K562 (cell line): Measurements from ENCODE around the gene SCAMP1. TPM values are rescaled to one million over a fixed set of nuclear protein-coding genes. Genes with fewer than 3 reads are reported as not detected.

Experiments
- ARID1B ChIP-seq: fragments of 450-650 bp; IDR thresholded peaks from 2 replicates; pipeline ENCODE4 v1.6.1; 2016; ENCODE audit warnings: antibody characterized with exemption, mild to moderate bottlenecking, inconsistent platforms
- CTBP1 ChIP-seq: fragments of 450-650 bp; IDR thresholded peaks from 2 replicates; pipeline ENCODE4 v1.6.1; 2016; ENCODE audit warnings: borderline replicate concordance
- ETS2 ChIP-seq: IDR thresholded peaks from 2 replicates; pipeline ENCODE4 v1.6.1; 2016; ENCODE audit warnings: borderline replicate concordance, missing genetic modification characterization, mild to moderate bottlenecking, moderate library complexity, missing compliant biosample characterization; ENCODE audit not compliant: poor library complexity, severe bottlenecking
- ETV6 ChIP-seq, 3 experiments: fragments of 150-350 bp in 1 of 3; sonication (generic) in 1 of 3; formaldehyde crosslinking in 1 of 3; IDR thresholded peaks; 2 replicates each; pipeline versions ENCODE4 v1.6.1 to v1.8.0; 2014 to 2022; ENCODE audit warnings: borderline replicate concordance in 2 of 3, low read depth in 2 of 3, antibody characterized with exemption in 1 of 3, low read length in 1 of 3, mild to moderate bottlenecking in 1 of 3, missing genetic modification reagents in 1 of 3
- FOXO4 ChIP-seq: fragments of 450-650 bp; formaldehyde crosslinking; IDR thresholded peaks from 2 replicates; pipeline ENCODE4 v1.4.0; 2020; ENCODE audit warnings: mild to moderate bottlenecking, moderate library complexity
- GABPB1 ChIP-seq: sonication (generic); formaldehyde crosslinking; IDR thresholded peaks from 2 replicates; pipeline ENCODE4 v1.8.0; 2022; ENCODE audit warnings: mild to moderate bottlenecking, missing genetic modification reagents
- GTF3C2 ChIP-seq: IDR thresholded peaks from 3 replicates; pipeline ENCODE4 v1.6.1; 2011; ENCODE audit warnings: borderline replicate concordance, mild to moderate bottlenecking, moderate library complexity; ENCODE audit not compliant: insufficient read length; ENCODE audit errors: extremely low read depth
- NCOA4 ChIP-seq: fragments of 450-650 bp; IDR thresholded peaks from 2 replicates; pipeline ENCODE4 v1.6.1; 2018; ENCODE audit warnings: mild to moderate bottlenecking; ENCODE audit not compliant: partially characterized antibody
- NCOR1 ChIP-seq: fragments of 450-650 bp; IDR thresholded peaks from 2 replicates; pipeline ENCODE4 v1.6.1; 2016; ENCODE audit warnings: mild to moderate bottlenecking, moderate library complexity
- NFXL1 ChIP-seq: fragments of 450-650 bp; formaldehyde crosslinking; IDR thresholded peaks from 2 replicates; pipeline ENCODE4 v1.4.0; 2021; ENCODE audit warnings: mild to moderate bottlenecking
- NONO ChIP-seq, 2 experiments: fragments of 200-400 bp in 1 of 2; fragments of 450-650 bp in 1 of 2; formaldehyde crosslinking in 1 of 2; IDR thresholded peaks; 2 replicates each; pipeline ENCODE4 v1.6.1; 2017; ENCODE audit warnings: low read depth in 2 of 2, mild to moderate bottlenecking in 2 of 2, moderate library complexity in 2 of 2, low read length in 1 of 2
- NR2C2 ChIP-seq, 2 experiments: fragments of 200-800 bp in 1 of 2; sonication (Bioruptor generic) in 1 of 2; sonication (generic) in 1 of 2; formaldehyde crosslinking in 1 of 2; IDR thresholded peaks; 2 replicates each; pipeline versions ENCODE4 v1.6.1 to v1.8.0; 2016 to 2022; ENCODE audit warnings: mild to moderate bottlenecking in 1 of 2, missing compliant biosample characterization in 1 of 2, missing genetic modification characterization in 1 of 2, missing genetic modification reagents in 1 of 2
- POLR2B ChIP-seq: fragments of 450-650 bp; IDR thresholded peaks from 2 replicates; pipeline ENCODE4 v1.6.1; 2018; ENCODE audit warnings: low read depth; ENCODE audit not compliant: partially characterized antibody
- PRPF4 ChIP-seq: fragments of 200-400 bp; formaldehyde crosslinking; IDR thresholded peaks from one replicate; pipeline ENCODE4 v1.6.1; 2017; ENCODE audit warnings: low read length, low read depth, mild to moderate bottlenecking; ENCODE audit not compliant: insufficient read depth, poor library complexity, severe bottlenecking
- RFX1 ChIP-seq: fragments of 450-650 bp; IDR thresholded peaks from 2 replicates; pipeline ENCODE4 v1.6.1; 2016; ENCODE audit warnings: mild to moderate bottlenecking, moderate library complexity
- SOX6 ChIP-seq: fragments of 450-650 bp; IDR thresholded peaks from 2 replicates; pipeline ENCODE4 v1.6.1; 2014; ENCODE audit warnings: mild to moderate bottlenecking
- SP1 ChIP-seq: sonication (generic); formaldehyde crosslinking; IDR thresholded peaks from 2 replicates; pipeline ENCODE4 v1.8.1; 2022; ENCODE audit warnings: mild to moderate bottlenecking, missing genetic modification reagents
- TCFL5 ChIP-seq: fragments of 250-450 bp; sonication (Bioruptor Pico); conservative IDR thresholded peaks from 2 replicates; pipeline ENCODE4 v1.6.1; 2021; ENCODE audit warnings: mild to moderate bottlenecking, moderate library complexity, matching md5 sums
- ZNF239 ChIP-seq: fragments of 250-450 bp; sonication (Bioruptor Pico); IDR thresholded peaks from 2 replicates; pipeline ENCODE4 v1.4.0; 2020; ENCODE audit warnings: mild to moderate bottlenecking
- ZNF76 ChIP-seq: fragments of 250-450 bp; sonication (Bioruptor Pico); IDR thresholded peaks from 2 replicates; pipeline ENCODE4 v1.4.0; 2020; ENCODE audit warnings: mild to moderate bottlenecking, moderate library complexity, borderline replicate concordance
- polyA plus RNA-seq, 8 experiments: library from polyadenylated mRNA; depleted of rRNA in 4 of 8; stranded (reverse) in 5 of 8; unstranded in 3 of 8; fragments of >200 nt; fragmentation: Nextera tagmentation in 2 of 8; fragmentation: Illumina TruSeq in 1 of 8; extraction: Ambion mirVana in 2 of 8; extraction: Trizol in 1 of 8; gene quantifications; 2 replicates each; pipeline versions ENCODE4 v1.2.1 to v1.2.3, GENCODE V29; 2011 to 2014; ENCODE audit warnings: inconsistent platforms in 1 of 8, missing spikeins in 1 of 8
- total RNA-seq, 7 experiments: library from RNA; depleted of rRNA in 6 of 7; stranded (reverse); fragments of >200 nt in 6 of 7; fragmentation: Illumina TruSeq in 2 of 7; extraction: Trizol in 2 of 7; gene quantifications; 2 replicates each; pipeline versions ENCODE4 v1.2.1 to v1.2.3, GENCODE V29; 2011 to 2021; ENCODE audit warnings: low replicate concordance in 1 of 7
- TF ChIP-seq, protein P1 (sequence below): sonication (generic); formaldehyde crosslinking; IDR thresholded peaks from 2 replicates; pipeline ENCODE4 v1.8.0; 2022; ENCODE audit warnings: missing genetic modification reagents, mild to moderate bottlenecking, moderate library complexity, borderline replicate concordance

Gene SCAMP1
- total and polyA plus RNA-seq, 9 of the 15 experiments (the other 6 are each of a cell fraction or from before 2014, with no cell fraction given) = 5.4 to 23.9 (median 13.8) TPM

- TF ChIP-seq GTF3C2 = no peak
- no peak for TF ChIP-seq PRPF4
- TF ChIP-seq FOXO4 (CRISPR knock-in tag) = no peak
- TF ChIP-seq NONO (IDR thresholded peaks at IDR 0.05; ENCODE audit: low read depth in 2 of 2, low read length in 1 of 2) = peak in 1 of 2 experiments; percentile 45; a peak in 1 of 4 replicates
- 0 out of 2 replicates have a peak, but pooled peaks have one; percentile 48 for TF ChIP-seq NR2C2 (CRISPR knock-in tag; IDR thresholded peaks at IDR 0.05)
- TF ChIP-seq NR2C2 (tag; IDR thresholded peaks at IDR 0.05) = 0 out of 2 replicates have a peak, but pooled peaks have one; percentile 43
- no peak for TF ChIP-seq ETS2
- no peak for TF ChIP-seq NFXL1 (CRISPR knock-in tag)
- no peak for TF ChIP-seq ETV6 (IDR thresholded peaks at IDR 0.05; ENCODE audit: borderline replicate concordance in 1 of 2, low read depth in 2 of 2, low read length in 1 of 2)
- no peak for TF ChIP-seq ETV6 (CRISPR knock-in tag; IDR thresholded peaks at IDR 0.05; ENCODE audit: borderline replicate concordance)
- TF ChIP-seq RFX1 = no peak
- TF ChIP-seq NCOR1 = no peak
- TF ChIP-seq SP1 (CRISPR knock-in tag) = peak; percentile 56
- TF ChIP-seq POLR2B = no peak
- no peak for TF ChIP-seq TCFL5
- no peak for TF ChIP-seq ZNF239 (CRISPR knock-in tag)
- peak; percentile 57; the same call in 1 of the 2 replicates for TF ChIP-seq ARID1B
- TF ChIP-seq NCOA4 = no peak
- TF ChIP-seq SOX6 = 0 out of 2 replicates have a peak, but pooled peaks have one; percentile 7
- 0 out of 2 replicates have a peak, but pooled peaks have one; percentile 11 for TF ChIP-seq GABPB1 (CRISPR knock-in tag)
- peak; percentile 77 for TF ChIP-seq CTBP1
- TF ChIP-seq ZNF76 (CRISPR knock-in tag) = no peak
- TF ChIP-seq, protein P1, sequence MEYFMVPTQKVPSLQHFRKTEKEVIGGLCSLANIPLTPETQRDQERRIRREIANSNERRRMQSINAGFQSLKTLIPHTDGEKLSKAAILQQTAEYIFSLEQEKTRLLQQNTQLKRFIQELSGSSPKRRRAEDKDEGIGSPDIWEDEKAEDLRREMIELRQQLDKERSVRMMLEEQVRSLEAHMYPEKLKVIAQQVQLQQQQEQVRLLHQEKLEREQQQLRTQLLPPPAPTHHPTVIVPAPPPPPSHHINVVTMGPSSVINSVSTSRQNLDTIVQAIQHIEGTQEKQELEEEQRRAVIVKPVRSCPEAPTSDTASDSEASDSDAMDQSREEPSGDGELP (CRISPR knock-in tag) = peak; percentile 53; the same call in 1 of the 2 replicates
Observed at GRCh38 chr5:78509884-78510769, 149.7 kb downstream of the SCAMP1 start (continued).
